ENCODE data around the gene ZNF397. TPM values are rescaled to one million over a fixed set of nuclear protein-coding genes. Genes with fewer than 3 reads are reported as not detected.

The ZNF397 gene
- total RNA-seq, 1 donor from 2014 or later, result 8.0 TPM

- DNase-seq (ENCODE audit: low read depth) (no peak), FAIRE-seq (no peak)
- TF ChIP-seq, protein P1, sequence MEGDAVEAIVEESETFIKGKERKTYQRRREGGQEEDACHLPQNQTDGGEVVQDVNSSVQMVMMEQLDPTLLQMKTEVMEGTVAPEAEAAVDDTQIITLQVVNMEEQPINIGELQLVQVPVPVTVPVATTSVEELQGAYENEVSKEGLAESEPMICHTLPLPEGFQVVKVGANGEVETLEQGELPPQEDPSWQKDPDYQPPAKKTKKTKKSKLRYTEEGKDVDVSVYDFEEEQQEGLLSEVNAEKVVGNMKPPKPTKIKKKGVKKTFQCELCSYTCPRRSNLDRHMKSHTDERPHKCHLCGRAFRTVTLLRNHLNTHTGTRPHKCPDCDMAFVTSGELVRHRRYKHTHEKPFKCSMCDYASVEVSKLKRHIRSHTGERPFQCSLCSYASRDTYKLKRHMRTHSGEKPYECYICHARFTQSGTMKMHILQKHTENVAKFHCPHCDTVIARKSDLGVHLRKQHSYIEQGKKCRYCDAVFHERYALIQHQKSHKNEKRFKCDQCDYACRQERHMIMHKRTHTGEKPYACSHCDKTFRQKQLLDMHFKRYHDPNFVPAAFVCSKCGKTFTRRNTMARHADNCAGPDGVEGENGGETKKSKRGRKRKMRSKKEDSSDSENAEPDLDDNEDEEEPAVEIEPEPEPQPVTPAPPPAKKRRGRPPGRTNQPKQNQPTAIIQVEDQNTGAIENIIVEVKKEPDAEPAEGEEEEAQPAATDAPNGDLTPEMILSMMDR (IDR thresholded peaks at IDR 0.05; ENCODE audit: insufficient read depth, low read depth, low read length), result no peak
- no peak for TF ChIP-seq EZH2 (IDR thresholded peaks at IDR 0.05; ENCODE audit: insufficient read depth, low read length)
- H3K36me3 Mint-ChIP-seq (ENCODE audit: low read depth, unreplicated experiment), result no peaks in the 10 kb centered on the region
- H3K4me1 Mint-ChIP-seq (ENCODE audit: low read depth, unreplicated experiment), result no peaks in the 10 kb centered on the region
- Histone ChIP-seq H3K27me3 (ENCODE audit: insufficient read depth, low read length) (no peaks in the 10 kb centered on the region), H4K20me1 (ENCODE audit: insufficient read depth, low read length) (no peaks in the 10 kb centered on the region), H3K4me2 (ENCODE audit: low read length) (no peak overlapping the region), H3K9me3 (ENCODE audit: insufficient read depth, low read depth, low read length) (no peaks in the 10 kb centered on the region), H2AFZ (ENCODE audit: low read depth, low read length) (no peak overlapping the region), H3K79me2 (ENCODE audit: insufficient read depth, low read length) (no peaks in the 10 kb centered on the region), H3K4me1 (ENCODE audit: insufficient read depth, low read length) (no peaks in the 10 kb centered on the region), H3K4me3 (ENCODE audit: insufficient read depth, low read depth, low read length) (no peak overlapping the region), H3K9ac (ENCODE audit: low read length) (no peak overlapping the region), H3K27ac (ENCODE audit: low read depth, low read length) (no peak overlapping the region), H3K36me3 (ENCODE audit: insufficient read depth, low read length) (no peaks in the 10 kb centered on the region)
- no peak overlapping the region for H3K27ac Mint-ChIP-seq (ENCODE audit: unreplicated experiment)
- no peaks in the 10 kb centered on the region for H3K27me3 Mint-ChIP-seq (ENCODE audit: low read depth, unreplicated experiment)
- no peaks in the 10 kb centered on the region for H3K9me3 Mint-ChIP-seq (ENCODE audit: unreplicated experiment)
- no peak overlapping the region for H3K4me3 Mint-ChIP-seq (ENCODE audit: unreplicated experiment)
These were observed 17.0 kb upstream of the ZNF397 start for GRCh38 chr18:35223797-35224196.

GRCh38 chr18:35227254-35227653 is 13.6 kb upstream of the ZNF397 start:
- no peak for DNase-seq (ENCODE audit: low read depth)
- Histone ChIP-seq H3K4me1 (ENCODE audit: insufficient read depth, low read length) (no peaks in the 10 kb centered on the region), H2AFZ (ENCODE audit: low read depth, low read length) (no peak overlapping the region), H3K79me2 (ENCODE audit: insufficient read depth, low read length) (no peaks in the 10 kb centered on the region), H3K27ac (ENCODE audit: low read depth, low read length) (no peak overlapping the region), H3K9me3 (ENCODE audit: insufficient read depth, low read depth, low read length) (no peaks in the 10 kb centered on the region), H3K36me3 (ENCODE audit: insufficient read depth, low read length) (no peaks in the 10 kb centered on the region), H4K20me1 (ENCODE audit: insufficient read depth, low read length) (no peaks in the 10 kb centered on the region), H3K4me3 (ENCODE audit: insufficient read depth, low read depth, low read length) (no peak overlapping the region), H3K9ac (ENCODE audit: low read length) (no peak overlapping the region), H3K27me3 (ENCODE audit: insufficient read depth, low read length) (no peaks in the 10 kb centered on the region), H3K4me2 (ENCODE audit: low read length) (no peak overlapping the region)
- no peak for FAIRE-seq
- no peak overlapping the region for H3K4me3 Mint-ChIP-seq (ENCODE audit: unreplicated experiment)
- H3K4me1 Mint-ChIP-seq (ENCODE audit: low read depth, unreplicated experiment), result no peaks in the 10 kb centered on the region
- TF ChIP-seq, protein P1 (IDR thresholded peaks at IDR 0.05; ENCODE audit: insufficient read depth, low read depth, low read length), result no peak
- TF ChIP-seq EZH2 (IDR thresholded peaks at IDR 0.05; ENCODE audit: insufficient read depth, low read length), result no peak
- H3K9me3 Mint-ChIP-seq (ENCODE audit: unreplicated experiment), result no peaks in the 10 kb centered on the region
- no peaks in the 10 kb centered on the region for H3K36me3 Mint-ChIP-seq (ENCODE audit: low read depth, unreplicated experiment)
- no peak overlapping the region for H3K27ac Mint-ChIP-seq (ENCODE audit: unreplicated experiment)
- no peaks in the 10 kb centered on the region for H3K27me3 Mint-ChIP-seq (ENCODE audit: low read depth, unreplicated experiment)

DNA sequence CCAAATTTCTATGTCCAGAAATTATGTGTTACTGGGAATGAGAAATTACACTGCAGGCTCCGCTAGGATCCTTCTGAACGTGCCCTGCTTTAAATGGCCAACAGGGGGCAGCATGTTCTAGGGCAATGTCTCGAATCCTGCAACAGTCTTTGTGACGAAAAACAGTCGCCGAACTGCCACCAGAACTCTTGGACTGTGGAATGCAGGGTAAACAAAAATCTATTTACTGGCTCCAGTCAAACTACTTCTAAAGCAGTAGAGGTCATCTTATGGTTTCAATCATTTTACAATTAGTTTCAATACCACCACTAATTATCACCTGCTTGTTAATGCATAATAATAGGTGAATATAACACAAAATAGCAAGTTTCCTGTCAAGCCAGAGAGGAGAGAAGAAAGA is 9.8 kb upstream of the ZNF397 start:
- H3K27ac ChIP-seq (ENCODE audit: low read depth, low read length), result no peak overlapping the region
- DNase-seq (ENCODE audit: low read depth) (peak; percentile 32), FAIRE-seq (peak; percentile 47)
- H3K79me2 ChIP-seq (ENCODE audit: insufficient read depth, low read length), result no peaks in the 10 kb centered on the region
- no peaks in the 10 kb centered on the region for H3K36me3 ChIP-seq (ENCODE audit: insufficient read depth, low read length)
- Mint-ChIP-seq H3K9me3 (ENCODE audit: unreplicated experiment) (no peaks in the 10 kb centered on the region), H3K4me3 (ENCODE audit: unreplicated experiment) (peak overlapping the region; percentile 70), H3K4me1 (ENCODE audit: low read depth, unreplicated experiment) (no peaks in the 10 kb centered on the region), H3K36me3 (ENCODE audit: low read depth, unreplicated experiment) (no peaks in the 10 kb centered on the region), H3K27me3 (ENCODE audit: low read depth, unreplicated experiment) (no peaks in the 10 kb centered on the region), H3K27ac (ENCODE audit: unreplicated experiment) (no peak overlapping the region)
- peak overlapping the region; percentile 80 for H3K4me2 ChIP-seq (ENCODE audit: low read length)
- no peaks in the 10 kb centered on the region for H3K4me1 ChIP-seq (ENCODE audit: insufficient read depth, low read length)
- no peak overlapping the region for H3K9ac ChIP-seq (ENCODE audit: low read length)
- peak overlapping the region; percentile 64 for H2AFZ ChIP-seq (ENCODE audit: low read depth, low read length)
- H4K20me1 ChIP-seq (ENCODE audit: insufficient read depth, low read length), result no peaks in the 10 kb centered on the region
- no peaks in the 10 kb centered on the region for H3K9me3 ChIP-seq (ENCODE audit: insufficient read depth, low read depth, low read length)
- no peaks in the 10 kb centered on the region for H3K27me3 ChIP-seq (ENCODE audit: insufficient read depth, low read length)
- H3K4me3 ChIP-seq (ENCODE audit: insufficient read depth, low read depth, low read length), result peak overlapping the region; percentile 40
- TF ChIP-seq, protein P1 (IDR thresholded peaks at IDR 0.05; ENCODE audit: insufficient read depth, low read depth, low read length), result peak; percentile 95
- TF ChIP-seq EZH2 (IDR thresholded peaks at IDR 0.05; ENCODE audit: insufficient read depth, low read length), result no peak
